ENCODE data around the gene GIGYF1.

DNA sequence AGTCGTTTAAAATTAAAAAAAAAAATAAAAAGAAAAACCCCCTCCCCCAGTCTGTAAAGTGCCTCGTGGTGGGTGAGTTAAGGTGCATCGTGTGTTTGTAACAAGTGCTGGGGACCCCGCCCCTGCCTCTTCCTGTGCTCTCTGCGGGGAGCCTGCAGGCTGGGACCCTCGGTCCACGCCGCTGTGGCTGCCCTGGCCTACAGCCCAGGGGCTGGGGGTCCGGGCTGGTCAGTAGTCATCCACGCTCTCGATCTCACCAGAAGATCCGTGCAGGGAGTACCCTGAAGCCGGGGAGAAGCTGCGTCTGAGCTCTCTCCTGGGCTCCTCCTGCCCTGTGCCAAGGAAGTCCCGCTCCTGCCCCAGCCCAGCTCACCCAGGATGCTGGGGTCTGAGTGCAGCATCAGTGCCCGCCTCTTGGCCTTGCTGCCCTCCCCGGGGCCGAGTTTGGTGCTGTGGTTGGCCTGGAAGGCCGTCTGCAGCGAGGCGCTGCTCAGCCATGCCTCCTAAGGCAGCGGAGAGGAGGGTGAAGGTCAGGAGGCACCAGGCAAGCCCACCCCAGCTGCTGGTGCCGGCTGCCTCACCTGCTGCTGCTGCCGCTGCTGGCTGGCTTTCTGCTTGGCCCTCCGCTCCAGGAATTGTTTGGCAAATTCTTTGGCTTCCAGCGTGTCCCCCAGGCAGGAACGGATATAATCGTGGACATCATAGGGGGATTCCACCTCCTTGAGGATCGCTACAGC, 12.4 kb downstream of the GIGYF1 start:
- TF ChIP-seq, protein P1, sequence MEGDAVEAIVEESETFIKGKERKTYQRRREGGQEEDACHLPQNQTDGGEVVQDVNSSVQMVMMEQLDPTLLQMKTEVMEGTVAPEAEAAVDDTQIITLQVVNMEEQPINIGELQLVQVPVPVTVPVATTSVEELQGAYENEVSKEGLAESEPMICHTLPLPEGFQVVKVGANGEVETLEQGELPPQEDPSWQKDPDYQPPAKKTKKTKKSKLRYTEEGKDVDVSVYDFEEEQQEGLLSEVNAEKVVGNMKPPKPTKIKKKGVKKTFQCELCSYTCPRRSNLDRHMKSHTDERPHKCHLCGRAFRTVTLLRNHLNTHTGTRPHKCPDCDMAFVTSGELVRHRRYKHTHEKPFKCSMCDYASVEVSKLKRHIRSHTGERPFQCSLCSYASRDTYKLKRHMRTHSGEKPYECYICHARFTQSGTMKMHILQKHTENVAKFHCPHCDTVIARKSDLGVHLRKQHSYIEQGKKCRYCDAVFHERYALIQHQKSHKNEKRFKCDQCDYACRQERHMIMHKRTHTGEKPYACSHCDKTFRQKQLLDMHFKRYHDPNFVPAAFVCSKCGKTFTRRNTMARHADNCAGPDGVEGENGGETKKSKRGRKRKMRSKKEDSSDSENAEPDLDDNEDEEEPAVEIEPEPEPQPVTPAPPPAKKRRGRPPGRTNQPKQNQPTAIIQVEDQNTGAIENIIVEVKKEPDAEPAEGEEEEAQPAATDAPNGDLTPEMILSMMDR (IDR thresholded peaks at IDR 0.05): no peak
- no peak for TF ChIP-seq POLR2A (IDR thresholded peaks at IDR 0.05)
